ENCODE results near the gene SLC10A7.

DNA sequence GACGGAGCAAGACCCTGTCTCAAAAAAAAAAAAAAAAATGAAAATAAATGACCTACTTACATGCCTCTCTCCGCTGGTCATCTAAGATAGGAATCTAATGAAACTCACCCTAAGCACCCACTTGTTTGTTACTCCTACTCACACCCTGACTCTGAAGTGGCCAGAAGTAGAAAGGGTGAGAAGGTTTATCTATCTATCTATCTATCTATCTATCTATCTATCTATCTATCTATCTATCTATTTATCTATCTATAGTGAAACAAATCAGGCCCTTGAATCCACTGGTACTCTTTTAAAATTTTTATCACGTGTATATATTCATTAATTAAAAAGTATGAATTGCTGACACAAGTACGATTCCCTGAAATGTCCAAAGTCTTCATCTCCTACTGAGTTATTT, 75.2 kb downstream of the SLC10A7 start:
- TF ChIP-seq, protein P1, sequence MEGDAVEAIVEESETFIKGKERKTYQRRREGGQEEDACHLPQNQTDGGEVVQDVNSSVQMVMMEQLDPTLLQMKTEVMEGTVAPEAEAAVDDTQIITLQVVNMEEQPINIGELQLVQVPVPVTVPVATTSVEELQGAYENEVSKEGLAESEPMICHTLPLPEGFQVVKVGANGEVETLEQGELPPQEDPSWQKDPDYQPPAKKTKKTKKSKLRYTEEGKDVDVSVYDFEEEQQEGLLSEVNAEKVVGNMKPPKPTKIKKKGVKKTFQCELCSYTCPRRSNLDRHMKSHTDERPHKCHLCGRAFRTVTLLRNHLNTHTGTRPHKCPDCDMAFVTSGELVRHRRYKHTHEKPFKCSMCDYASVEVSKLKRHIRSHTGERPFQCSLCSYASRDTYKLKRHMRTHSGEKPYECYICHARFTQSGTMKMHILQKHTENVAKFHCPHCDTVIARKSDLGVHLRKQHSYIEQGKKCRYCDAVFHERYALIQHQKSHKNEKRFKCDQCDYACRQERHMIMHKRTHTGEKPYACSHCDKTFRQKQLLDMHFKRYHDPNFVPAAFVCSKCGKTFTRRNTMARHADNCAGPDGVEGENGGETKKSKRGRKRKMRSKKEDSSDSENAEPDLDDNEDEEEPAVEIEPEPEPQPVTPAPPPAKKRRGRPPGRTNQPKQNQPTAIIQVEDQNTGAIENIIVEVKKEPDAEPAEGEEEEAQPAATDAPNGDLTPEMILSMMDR (IDR thresholded peaks at IDR 0.05): no peak
- TF ChIP-seq POLR2A (IDR thresholded peaks at IDR 0.05): no peak

Data from uterus (tissue), 2 donors.